PC-9 (cell line): ENCODE measurements around the gene MRPL53. TPM values are rescaled to one million over a fixed set of nuclear protein-coding genes. Genes with fewer than 3 reads are reported as not detected.

ENCODE experiments used
- BruUV-seq: library from RNA; stranded (reverse); fragments of 400-500 nt; replicated peaks from 2 replicates; lab custom pipeline; 2021; lab: Mats Ljungman, UMichigan
- CTCF ChIA-PET: fragments of 300-600 bp; sonication (Branson Sonifier 250); formaldehyde crosslinking; loops from one replicate; lab custom pipeline; 2022; ENCODE audit warnings: antibody characterized with exemption; lab: Charles Lee
- POLR2A ChIA-PET: fragments of 300-600 bp; sonication (Branson Sonifier 250); formaldehyde crosslinking; loops from one replicate; lab custom pipeline; 2022; ENCODE audit warnings: antibody characterized with exemption; ENCODE audit not compliant: unreplicated experiment; lab: Charles Lee
- DNase-seq, 2 experiments: peaks; one replicate each; pipeline versions ENCODE4 v3.0.0 to v3.0.0-alpha.2; 2015 to 2022; ENCODE audit warnings: mixed read lengths in 1 of 2
- H2AFZ ChIP-seq: fragments of 200-600 bp; sonication (generic); 2 replicates; pipeline ENCODE4 v1.8.1; 2017; ENCODE audit warnings: antibody characterized with exemption
- H3F3A ChIP-seq: fragments of 200-600 bp; sonication (generic); 2 replicates; pipeline ENCODE4 v1.8.1; 2017; ENCODE audit warnings: antibody characterized with exemption, mild to moderate bottlenecking, low read depth; ENCODE audit not compliant: insufficient read depth
- H3K27ac ChIP-seq: fragments of 200-600 bp; sonication (generic); 2 replicates; pipeline ENCODE4 v1.6.1; 2016; ENCODE audit warnings: mixed run types
- H3K27me3 ChIP-seq: fragments of 200-600 bp; sonication (generic); 2 replicates; pipeline ENCODE4 v1.6.1; 2016; ENCODE audit warnings: low read depth, mixed run types; ENCODE audit not compliant: insufficient read depth
- H3K36me3 ChIP-seq: fragments of 200-600 bp; sonication (generic); 2 replicates; pipeline ENCODE4 v1.6.1; 2016; ENCODE audit warnings: low read depth, mixed run types
- H3K4me1 ChIP-seq: fragments of 200-600 bp; sonication (generic); replicated peaks from 2 replicates; pipeline ENCODE4 v1.6.1; 2016; ENCODE audit warnings: mixed run types; ENCODE audit not compliant: insufficient read depth
- H3K4me2 ChIP-seq: fragments of 200-600 bp; sonication (generic); 2 replicates; pipeline ENCODE4 v1.6.1; 2017; ENCODE audit warnings: mixed run types
- H3K4me3 ChIP-seq: fragments of 200-600 bp; sonication (generic); 2 replicates; pipeline ENCODE4 v1.6.1; 2016; ENCODE audit warnings: mixed run types
- H3K79me2 ChIP-seq: fragments of 200-600 bp; sonication (generic); 2 replicates; pipeline ENCODE4 v1.6.1; 2017; ENCODE audit warnings: low read depth, mixed run types
- H3K9me2 ChIP-seq: fragments of 200-600 bp; sonication (generic); 2 replicates; pipeline ENCODE4 v1.8.1; 2017; ENCODE audit warnings: mild to moderate bottlenecking; ENCODE audit not compliant: insufficient read depth
- H3K9me3 ChIP-seq: fragments of 200-600 bp; sonication (generic); 2 replicates; pipeline ENCODE4 v1.8.1; 2016; ENCODE audit warnings: low read depth; ENCODE audit not compliant: insufficient read depth
- H4K20me1 ChIP-seq: fragments of 200-600 bp; sonication (generic); 2 replicates; pipeline ENCODE4 v1.8.1; 2017; ENCODE audit not compliant: insufficient read depth
- EZH2 ChIP-seq: fragments of 200-600 bp; sonication (generic); IDR thresholded peaks from 2 replicates; pipeline ENCODE4 v1.8.0; 2017; ENCODE audit warnings: antibody characterized with exemption, low read depth
- intact Hi-C: fragments of 100-400 bp; cut with micrococcal nuclease; formaldehyde crosslinking; loops from one replicate; pipeline ENCODE4 v1.10.0; 2022; ENCODE audit not compliant: unreplicated experiment
- total RNA-seq: library from RNA; stranded (reverse); gene quantifications from 2 replicates; pipeline ENCODE4 v1.2.3, GENCODE V29; 2021
- TF ChIP-seq, protein P1 (sequence below): fragments of 200-600 bp; sonication (generic); conservative IDR thresholded peaks from 2 replicates; pipeline ENCODE4 v1.6.1; 2017; ENCODE audit warnings: mixed run types, antibody characterized with exemption, mild to moderate bottlenecking, moderate library complexity

The MRPL53 gene
- total RNA-seq, 1 experiment from 2014 or later, result 51.1 TPM

DNA sequence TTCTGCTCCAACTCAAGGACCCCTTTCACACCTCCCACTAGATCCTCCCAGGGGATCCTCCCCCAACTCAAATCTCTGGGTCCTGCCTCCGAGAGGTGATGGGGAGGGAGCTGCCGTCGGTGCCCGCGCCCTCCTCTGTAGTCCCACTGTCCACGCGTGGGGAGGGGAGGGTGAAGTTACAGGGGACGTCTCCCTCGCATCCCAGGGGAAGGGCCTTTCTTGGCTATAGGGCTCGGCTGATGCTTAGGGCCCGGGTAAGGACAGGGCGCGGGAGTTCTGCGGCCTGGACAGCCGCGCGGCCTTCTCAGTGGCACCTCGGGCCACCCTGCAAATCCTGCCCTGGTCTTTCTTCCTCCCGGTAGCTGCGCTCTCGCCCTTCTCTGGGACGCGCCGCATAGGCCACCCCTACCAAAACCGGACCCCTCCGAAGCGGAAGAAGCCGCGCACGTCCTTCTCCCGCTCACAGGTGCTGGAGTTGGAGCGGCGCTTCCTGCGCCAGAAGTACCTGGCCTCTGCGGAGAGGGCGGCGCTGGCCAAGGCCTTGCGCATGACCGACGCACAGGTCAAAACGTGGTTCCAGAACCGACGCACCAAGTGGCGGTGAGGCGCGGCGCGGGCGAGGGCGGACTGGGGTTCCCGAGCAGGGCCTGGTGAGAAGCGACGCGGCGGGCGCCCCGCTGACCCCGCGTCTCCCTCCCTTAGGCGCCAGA is 42.9 kb upstream of the MRPL53 start:
- Histone ChIP-seq H3K27ac (no peak overlapping the region), H2AFZ (no peak overlapping the region), H3K9me3 (no peaks in the 10 kb centered on the region), H3K4me2 (no peak overlapping the region), H3K4me1 (no peaks in the 10 kb centered on the region), H3K27me3 (no peaks in the 10 kb centered on the region), H3K79me2 (no peaks in the 10 kb centered on the region), H3K36me3 (no peaks in the 10 kb centered on the region), H3K4me3 (no peak overlapping the region), H3K9me2 (no peaks in the 10 kb centered on the region), H4K20me1 (no peaks in the 10 kb centered on the region), H3F3A (no peaks in the 10 kb centered on the region)
- POLR2A ChIA-PET, result no interaction called here
- no TSS peak for BruUV-seq
- CTCF ChIA-PET, result no interaction called here
- DNase-seq, result no peak
- TF ChIP-seq, protein P1, sequence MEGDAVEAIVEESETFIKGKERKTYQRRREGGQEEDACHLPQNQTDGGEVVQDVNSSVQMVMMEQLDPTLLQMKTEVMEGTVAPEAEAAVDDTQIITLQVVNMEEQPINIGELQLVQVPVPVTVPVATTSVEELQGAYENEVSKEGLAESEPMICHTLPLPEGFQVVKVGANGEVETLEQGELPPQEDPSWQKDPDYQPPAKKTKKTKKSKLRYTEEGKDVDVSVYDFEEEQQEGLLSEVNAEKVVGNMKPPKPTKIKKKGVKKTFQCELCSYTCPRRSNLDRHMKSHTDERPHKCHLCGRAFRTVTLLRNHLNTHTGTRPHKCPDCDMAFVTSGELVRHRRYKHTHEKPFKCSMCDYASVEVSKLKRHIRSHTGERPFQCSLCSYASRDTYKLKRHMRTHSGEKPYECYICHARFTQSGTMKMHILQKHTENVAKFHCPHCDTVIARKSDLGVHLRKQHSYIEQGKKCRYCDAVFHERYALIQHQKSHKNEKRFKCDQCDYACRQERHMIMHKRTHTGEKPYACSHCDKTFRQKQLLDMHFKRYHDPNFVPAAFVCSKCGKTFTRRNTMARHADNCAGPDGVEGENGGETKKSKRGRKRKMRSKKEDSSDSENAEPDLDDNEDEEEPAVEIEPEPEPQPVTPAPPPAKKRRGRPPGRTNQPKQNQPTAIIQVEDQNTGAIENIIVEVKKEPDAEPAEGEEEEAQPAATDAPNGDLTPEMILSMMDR, result no peak
- TF ChIP-seq EZH2, result no peak
- intact Hi-C loops, result no loop called here

DNA sequence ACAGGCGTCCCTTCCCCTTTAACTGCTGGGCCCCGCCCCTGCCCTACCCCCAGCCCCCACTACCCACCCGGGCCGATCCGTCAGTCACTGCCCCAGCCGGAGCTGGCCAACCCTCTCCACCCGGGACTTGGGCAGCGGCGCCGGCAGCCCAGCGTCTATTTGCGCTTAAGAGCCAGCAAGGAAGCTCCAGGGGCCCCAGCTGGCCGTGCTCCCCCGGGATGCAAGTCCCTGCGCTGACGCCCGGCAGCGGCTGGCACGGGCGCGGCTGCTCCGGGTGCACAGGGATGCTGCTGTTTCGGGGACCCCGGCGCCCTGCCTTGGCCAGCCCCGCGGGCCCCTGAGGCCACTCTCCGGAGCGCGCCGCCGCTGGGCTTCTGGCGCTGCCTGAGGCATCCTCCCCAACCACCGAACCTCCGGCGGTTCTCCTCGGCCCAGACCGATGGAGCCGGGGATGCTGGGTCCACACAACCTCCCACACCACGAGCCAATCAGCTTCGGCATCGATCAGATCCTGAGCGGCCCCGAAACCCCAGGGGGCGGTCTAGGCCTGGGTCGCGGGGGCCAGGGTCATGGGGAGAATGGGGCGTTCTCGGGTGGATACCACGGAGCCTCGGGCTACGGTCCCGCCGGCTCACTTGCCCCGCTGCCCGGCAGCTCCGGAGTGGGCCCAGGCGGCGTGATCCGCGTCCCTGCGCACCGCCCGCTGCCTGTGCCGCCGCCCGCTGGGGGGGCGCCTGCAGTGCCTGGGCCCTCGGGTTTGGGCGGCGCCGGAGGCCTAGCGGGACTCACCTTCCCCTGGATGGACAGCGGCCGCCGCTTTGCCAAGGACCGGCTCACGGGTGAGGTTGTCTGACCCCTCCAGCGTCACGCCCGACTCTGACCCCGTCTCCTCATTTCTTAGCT is 42.1 kb upstream of the MRPL53 start, which contains the start of gene TLX2:
Gene TLX2 (plus strand): TSS at position 83 of the 903 bp plus-strand sequence. CDS start 357 bp downstream, at position 440.
- no peaks in the 10 kb centered on the region for H3K9me2 ChIP-seq
- H3K4me2 ChIP-seq, result no peak within 1 kb of the TSS
- no peaks in the 10 kb centered on the region for H3K27me3 ChIP-seq
- no peak within 1 kb of the TSS for H3K27ac ChIP-seq
- H3K4me1 ChIP-seq, result no peaks in the 10 kb centered on the region
- H3F3A ChIP-seq, result no peaks in the 10 kb centered on the region
- TF ChIP-seq EZH2, result no peak
- TF ChIP-seq, protein P1, result no peak
- intact Hi-C loops, result no loop called here
- H3K4me3 ChIP-seq, result no peak within 1 kb of the TSS
- ChIA-PET POLR2A (no interaction called here), CTCF (no interaction called here)
- DNase-seq, result no peak
- H3K36me3 ChIP-seq, result no peaks in the 10 kb centered on the region
- H2AFZ ChIP-seq, result no peak within 1 kb of the TSS
- no TSS peak for BruUV-seq
- H3K79me2 ChIP-seq, result no peaks in the 10 kb centered on the region
- H3K9me3 ChIP-seq, result no peaks in the 10 kb centered on the region
- no peaks in the 10 kb centered on the region for H4K20me1 ChIP-seq

DNA sequence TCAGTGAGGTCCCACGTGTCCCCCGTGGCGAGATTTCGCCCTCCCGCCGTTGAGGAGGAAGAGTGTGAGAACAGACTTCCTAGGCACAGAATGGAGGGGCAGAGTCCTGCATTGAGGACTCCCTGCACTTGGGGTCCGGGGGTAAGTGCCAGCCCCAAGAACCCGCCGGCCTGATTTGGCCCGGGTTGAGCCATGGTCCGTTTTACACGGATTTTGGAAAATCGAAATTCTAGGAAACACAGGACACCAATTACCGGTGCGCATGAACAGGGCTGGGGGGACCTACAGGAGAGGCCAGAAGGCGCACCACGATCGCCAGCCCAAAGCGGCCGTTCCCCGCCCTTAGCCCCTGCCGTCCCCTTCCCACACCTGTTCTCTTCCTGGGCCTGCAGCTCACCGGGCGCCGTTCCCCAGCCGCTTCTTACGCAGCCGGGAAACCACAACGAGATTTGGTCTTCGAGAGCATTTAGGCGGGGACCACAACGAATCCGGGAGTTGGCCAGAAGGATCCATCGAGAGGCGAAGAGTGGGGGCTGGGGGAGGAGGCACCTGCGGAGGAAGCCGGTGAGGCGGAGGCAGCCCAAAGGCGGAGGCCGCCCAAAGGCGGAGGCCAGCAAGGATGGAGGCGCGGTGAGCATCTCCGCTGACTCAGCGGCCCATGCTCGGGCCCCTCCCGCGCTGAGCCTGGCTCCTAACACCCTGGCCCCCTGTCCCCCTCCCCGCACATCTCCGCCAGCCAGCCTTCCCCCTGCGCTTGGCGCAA is 41.3 kb upstream of the MRPL53 start:
- no peaks in the 10 kb centered on the region for H3F3A ChIP-seq
- CTCF ChIA-PET, result no interaction called here
- no peak overlapping the region for H3K27ac ChIP-seq
- no peak overlapping the region for H2AFZ ChIP-seq
- no peaks in the 10 kb centered on the region for H4K20me1 ChIP-seq
- POLR2A ChIA-PET, result no interaction called here
- H3K27me3 ChIP-seq, result no peaks in the 10 kb centered on the region
- H3K9me3 ChIP-seq, result no peaks in the 10 kb centered on the region
- no TSS peak for BruUV-seq
- H3K4me3 ChIP-seq, result no peak overlapping the region
- no peaks in the 10 kb centered on the region for H3K36me3 ChIP-seq
- no peak for DNase-seq
- H3K9me2 ChIP-seq, result no peaks in the 10 kb centered on the region
- intact Hi-C loops, result no loop called here
- no peak overlapping the region for H3K4me2 ChIP-seq
- H3K79me2 ChIP-seq, result no peaks in the 10 kb centered on the region
- TF ChIP-seq, protein P1, result no peak
- TF ChIP-seq EZH2, result no peak
- H3K4me1 ChIP-seq, result peaks cover 1% of the 10 kb centered on the region
